ENCODE measurements around the gene CMTM7. TPM values are rescaled to one million over a fixed set of nuclear protein-coding genes. Genes with fewer than 3 reads are reported as not detected.

The CMTM7 gene
- total and polyA plus RNA-seq, 2 experiments from 2014 or later: 32.2 to 93.6 TPM

DNA sequence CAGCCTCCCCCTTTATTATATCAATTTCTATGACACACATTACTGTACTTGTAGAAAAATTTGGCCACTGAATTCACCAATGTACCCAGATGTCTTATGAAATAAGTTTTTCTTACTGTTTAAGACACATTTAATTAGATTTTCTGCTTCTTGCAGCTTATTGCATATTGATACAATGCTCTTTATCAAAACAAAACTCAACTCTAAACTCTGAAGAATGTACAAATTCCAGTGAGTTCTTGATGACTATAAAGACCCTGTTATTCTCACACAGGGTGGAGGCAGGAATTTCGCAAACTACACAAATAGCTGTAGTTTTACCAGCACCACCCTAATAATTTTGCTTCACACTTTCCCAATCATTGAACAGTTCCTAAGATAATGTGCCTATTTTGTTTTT lies 89.0 kb downstream of the CMTM7 start:
- Histone ChIP-seq H2AFZ (no peak overlapping the region), H3K4me1 (ENCODE audit: insufficient read depth) (no peaks in the 10 kb centered on the region), H4K20me1 (replicated peaks; ENCODE audit: insufficient read depth) (peaks cover 7% of the 10 kb centered on the region; the same call in 1 of the 2 replicates), H3K27me3 (ENCODE audit: insufficient read depth) (no peaks in the 10 kb centered on the region), H3K79me2 (replicated peaks; ENCODE audit: insufficient read depth) (no peaks in the 10 kb centered on the region), H3K4me3 (no peak overlapping the region), H3K36me3 (ENCODE audit: insufficient read depth) (no peaks in the 10 kb centered on the region; the same call in 1 of the 2 replicates), H3K4me2 (no peak overlapping the region), H3K9me2 (ENCODE audit: insufficient read depth) (no peaks in the 10 kb centered on the region), H3F3A (replicated peaks; ENCODE audit: low read depth) (no peaks in the 10 kb centered on the region), H3K27ac (ENCODE audit: low read depth) (no peak overlapping the region)
- peaks cover 3% of the 10 kb centered on the region; the same call in 1 of the 3 replicates for H3K36me3 Mint-ChIP-seq (ENCODE audit: low read depth)
- DNase-seq (ENCODE audit: low spot score) (no peak), ATAC-seq (no peak)
- no peaks in the 10 kb centered on the region for H3K9me3 Mint-ChIP-seq
- H3K27ac Mint-ChIP-seq: no peak overlapping the region
- no peak overlapping the region for H3K4me3 Mint-ChIP-seq
- no peaks in the 10 kb centered on the region for H3K4me1 Mint-ChIP-seq
- TF ChIP-seq JUNB (IDR thresholded peaks at IDR 0.05; ENCODE audit: unreplicated experiment) (no peak), ZNF114 (CRISPR knock-in tag; IDR thresholded peaks at IDR 0.05) (no peak)
- H3K27me3 Mint-ChIP-seq (ENCODE audit: insufficient read depth, low read depth, poor library complexity): peaks cover 2% of the 10 kb centered on the region

DNA sequence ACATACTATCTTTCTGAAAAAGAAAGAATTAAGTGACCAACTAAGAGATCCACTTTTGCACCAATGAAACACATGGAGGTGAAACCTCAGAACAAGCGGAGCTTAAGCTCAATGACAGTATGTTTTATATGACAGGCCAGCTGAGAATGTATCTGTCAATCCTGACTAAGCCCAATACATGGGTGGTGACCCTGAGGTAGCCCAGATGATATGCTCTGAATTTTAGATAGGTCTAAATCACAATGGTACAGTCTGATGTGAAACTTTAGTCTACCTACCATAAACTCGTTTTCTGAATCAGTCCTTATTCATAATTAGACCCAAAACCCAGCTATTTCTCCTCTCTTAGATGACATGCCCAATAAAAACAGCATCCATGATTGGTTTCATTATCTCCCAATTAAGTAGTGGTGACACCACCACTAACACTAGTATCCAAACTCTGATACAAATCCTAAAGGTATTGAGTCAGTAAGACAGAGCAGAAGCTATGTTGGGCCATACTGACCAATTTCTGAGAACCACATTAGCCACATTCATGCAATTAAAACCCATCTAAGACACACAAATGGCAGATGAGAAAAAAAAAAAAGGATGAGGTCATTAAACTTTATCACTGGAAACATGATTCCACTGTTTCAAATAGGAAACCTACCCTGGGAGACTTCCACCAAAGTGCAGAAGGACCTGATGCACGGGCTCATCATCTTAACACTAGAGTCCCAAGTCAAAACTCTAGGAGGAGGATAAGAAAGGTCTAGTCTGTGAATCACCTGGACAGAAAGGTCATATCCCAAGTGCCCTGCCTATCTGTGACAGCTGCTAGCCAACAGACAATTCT lies 90.4 kb downstream of the CMTM7 start:
- no peaks in the 10 kb centered on the region for H3K9me2 ChIP-seq (ENCODE audit: insufficient read depth)
- H3K9me3 Mint-ChIP-seq: no peaks in the 10 kb centered on the region
- H3K36me3 Mint-ChIP-seq (ENCODE audit: low read depth): peaks cover 10% of the 10 kb centered on the region
- H3F3A ChIP-seq (replicated peaks; ENCODE audit: low read depth): no peaks in the 10 kb centered on the region
- DNase-seq (ENCODE audit: low spot score) (no peak), ATAC-seq (no peak)
- no peak overlapping the region for H3K27ac ChIP-seq (ENCODE audit: low read depth)
- H3K79me2 ChIP-seq (replicated peaks; ENCODE audit: insufficient read depth): no peaks in the 10 kb centered on the region
- H3K27ac Mint-ChIP-seq: no peak overlapping the region
- no peak overlapping the region for H3K4me3 Mint-ChIP-seq
- H3K27me3 Mint-ChIP-seq (ENCODE audit: insufficient read depth, low read depth, poor library complexity): peaks cover 3% of the 10 kb centered on the region
- no peaks in the 10 kb centered on the region for H3K27me3 ChIP-seq (ENCODE audit: insufficient read depth)
- no peak overlapping the region for H2AFZ ChIP-seq
- no peak for TF ChIP-seq POLR2AphosphoS5 (IDR thresholded peaks at IDR 0.05; ENCODE audit: low read depth)
- H4K20me1 ChIP-seq (replicated peaks; ENCODE audit: insufficient read depth): peaks cover 7% of the 10 kb centered on the region; the same call in 1 of the 2 replicates
- no peaks in the 10 kb centered on the region for H3K4me1 ChIP-seq (ENCODE audit: insufficient read depth)
- H3K36me3 ChIP-seq (ENCODE audit: insufficient read depth): no peaks in the 10 kb centered on the region; the same call in 1 of the 2 replicates
- no peaks in the 10 kb centered on the region for H3K4me1 Mint-ChIP-seq
- H3K4me3 ChIP-seq: no peak overlapping the region
- H3K4me2 ChIP-seq: no peak overlapping the region

DNA sequence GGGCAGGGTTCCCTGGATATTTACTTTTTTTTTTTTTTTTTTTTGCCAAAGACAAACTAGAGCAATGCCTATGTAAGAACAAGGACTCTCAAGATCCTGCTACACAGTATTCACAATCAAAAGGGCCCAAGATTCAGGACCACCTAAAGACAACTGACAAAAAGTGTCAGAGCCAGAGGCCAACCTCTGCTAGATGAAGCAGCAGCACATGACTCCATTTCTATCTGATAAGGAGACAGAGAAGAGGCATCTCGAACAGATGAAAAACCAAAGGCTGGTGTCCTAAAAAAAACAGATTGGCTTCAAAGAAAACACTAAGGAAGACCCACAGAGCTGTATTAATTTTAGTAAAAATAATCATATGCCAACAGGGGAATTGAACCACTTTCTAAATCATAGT lies 91.0 kb downstream of the CMTM7 start:
- Histone ChIP-seq H2AFZ (no peak overlapping the region), H3K27me3 (ENCODE audit: insufficient read depth) (no peaks in the 10 kb centered on the region), H3K4me3 (no peak overlapping the region), H4K20me1 (replicated peaks; ENCODE audit: insufficient read depth) (peaks cover 7% of the 10 kb centered on the region; the same call in 1 of the 2 replicates), H3K36me3 (ENCODE audit: insufficient read depth) (no peaks in the 10 kb centered on the region; the same call in 1 of the 2 replicates), H3K4me1 (ENCODE audit: insufficient read depth) (no peaks in the 10 kb centered on the region), H3K9me2 (ENCODE audit: insufficient read depth) (no peaks in the 10 kb centered on the region), H3F3A (replicated peaks; ENCODE audit: low read depth) (no peaks in the 10 kb centered on the region), H3K27ac (ENCODE audit: low read depth) (no peak overlapping the region), H3K4me2 (no peak overlapping the region), H3K79me2 (replicated peaks; ENCODE audit: insufficient read depth) (no peaks in the 10 kb centered on the region)
- H3K36me3 Mint-ChIP-seq (ENCODE audit: low read depth): peaks cover 15% of the 10 kb centered on the region
- no peak overlapping the region for H3K4me3 Mint-ChIP-seq
- no peak overlapping the region for H3K27ac Mint-ChIP-seq
- peaks cover 3% of the 10 kb centered on the region for H3K27me3 Mint-ChIP-seq (ENCODE audit: insufficient read depth, low read depth, poor library complexity)
- ATAC-seq (no peak), DNase-seq (ENCODE audit: low spot score) (no peak)
- no peak for TF ChIP-seq ZNF114 (CRISPR knock-in tag; IDR thresholded peaks at IDR 0.05)
- TF ChIP-seq, protein P1, sequence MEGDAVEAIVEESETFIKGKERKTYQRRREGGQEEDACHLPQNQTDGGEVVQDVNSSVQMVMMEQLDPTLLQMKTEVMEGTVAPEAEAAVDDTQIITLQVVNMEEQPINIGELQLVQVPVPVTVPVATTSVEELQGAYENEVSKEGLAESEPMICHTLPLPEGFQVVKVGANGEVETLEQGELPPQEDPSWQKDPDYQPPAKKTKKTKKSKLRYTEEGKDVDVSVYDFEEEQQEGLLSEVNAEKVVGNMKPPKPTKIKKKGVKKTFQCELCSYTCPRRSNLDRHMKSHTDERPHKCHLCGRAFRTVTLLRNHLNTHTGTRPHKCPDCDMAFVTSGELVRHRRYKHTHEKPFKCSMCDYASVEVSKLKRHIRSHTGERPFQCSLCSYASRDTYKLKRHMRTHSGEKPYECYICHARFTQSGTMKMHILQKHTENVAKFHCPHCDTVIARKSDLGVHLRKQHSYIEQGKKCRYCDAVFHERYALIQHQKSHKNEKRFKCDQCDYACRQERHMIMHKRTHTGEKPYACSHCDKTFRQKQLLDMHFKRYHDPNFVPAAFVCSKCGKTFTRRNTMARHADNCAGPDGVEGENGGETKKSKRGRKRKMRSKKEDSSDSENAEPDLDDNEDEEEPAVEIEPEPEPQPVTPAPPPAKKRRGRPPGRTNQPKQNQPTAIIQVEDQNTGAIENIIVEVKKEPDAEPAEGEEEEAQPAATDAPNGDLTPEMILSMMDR (conservative IDR thresholded peaks at IDR 0.05; ENCODE audit: low read depth in 2 of 2): no peak
- TF ChIP-seq, protein P2, sequence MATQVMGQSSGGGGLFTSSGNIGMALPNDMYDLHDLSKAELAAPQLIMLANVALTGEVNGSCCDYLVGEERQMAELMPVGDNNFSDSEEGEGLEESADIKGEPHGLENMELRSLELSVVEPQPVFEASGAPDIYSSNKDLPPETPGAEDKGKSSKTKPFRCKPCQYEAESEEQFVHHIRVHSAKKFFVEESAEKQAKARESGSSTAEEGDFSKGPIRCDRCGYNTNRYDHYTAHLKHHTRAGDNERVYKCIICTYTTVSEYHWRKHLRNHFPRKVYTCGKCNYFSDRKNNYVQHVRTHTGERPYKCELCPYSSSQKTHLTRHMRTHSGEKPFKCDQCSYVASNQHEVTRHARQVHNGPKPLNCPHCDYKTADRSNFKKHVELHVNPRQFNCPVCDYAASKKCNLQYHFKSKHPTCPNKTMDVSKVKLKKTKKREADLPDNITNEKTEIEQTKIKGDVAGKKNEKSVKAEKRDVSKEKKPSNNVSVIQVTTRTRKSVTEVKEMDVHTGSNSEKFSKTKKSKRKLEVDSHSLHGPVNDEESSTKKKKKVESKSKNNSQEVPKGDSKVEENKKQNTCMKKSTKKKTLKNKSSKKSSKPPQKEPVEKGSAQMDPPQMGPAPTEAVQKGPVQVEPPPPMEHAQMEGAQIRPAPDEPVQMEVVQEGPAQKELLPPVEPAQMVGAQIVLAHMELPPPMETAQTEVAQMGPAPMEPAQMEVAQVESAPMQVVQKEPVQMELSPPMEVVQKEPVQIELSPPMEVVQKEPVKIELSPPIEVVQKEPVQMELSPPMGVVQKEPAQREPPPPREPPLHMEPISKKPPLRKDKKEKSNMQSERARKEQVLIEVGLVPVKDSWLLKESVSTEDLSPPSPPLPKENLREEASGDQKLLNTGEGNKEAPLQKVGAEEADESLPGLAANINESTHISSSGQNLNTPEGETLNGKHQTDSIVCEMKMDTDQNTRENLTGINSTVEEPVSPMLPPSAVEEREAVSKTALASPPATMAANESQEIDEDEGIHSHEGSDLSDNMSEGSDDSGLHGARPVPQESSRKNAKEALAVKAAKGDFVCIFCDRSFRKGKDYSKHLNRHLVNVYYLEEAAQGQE (IDR thresholded peaks at IDR 0.05; ENCODE audit: unreplicated experiment): no peak
- TF ChIP-seq JUNB (IDR thresholded peaks at IDR 0.05; ENCODE audit: unreplicated experiment): no peak
- TF ChIP-seq, protein P3, sequence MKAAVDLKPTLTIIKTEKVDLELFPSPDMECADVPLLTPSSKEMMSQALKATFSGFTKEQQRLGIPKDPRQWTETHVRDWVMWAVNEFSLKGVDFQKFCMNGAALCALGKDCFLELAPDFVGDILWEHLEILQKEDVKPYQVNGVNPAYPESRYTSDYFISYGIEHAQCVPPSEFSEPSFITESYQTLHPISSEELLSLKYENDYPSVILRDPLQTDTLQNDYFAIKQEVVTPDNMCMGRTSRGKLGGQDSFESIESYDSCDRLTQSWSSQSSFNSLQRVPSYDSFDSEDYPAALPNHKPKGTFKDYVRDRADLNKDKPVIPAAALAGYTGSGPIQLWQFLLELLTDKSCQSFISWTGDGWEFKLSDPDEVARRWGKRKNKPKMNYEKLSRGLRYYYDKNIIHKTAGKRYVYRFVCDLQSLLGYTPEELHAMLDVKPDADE (IDR thresholded peaks at IDR 0.05): no peak
- TF ChIP-seq CREB1 (CRISPR knock-in tag; IDR thresholded peaks at IDR 0.05; ENCODE audit: low read depth): no peak
- TF ChIP-seq STAT1 (IDR thresholded peaks at IDR 0.05; ENCODE audit: unreplicated experiment): no peak
- TF ChIP-seq POLR2AphosphoS5 (IDR thresholded peaks at IDR 0.05; ENCODE audit: low read depth): no peak
- no peak for TF ChIP-seq EZH2phosphoT487 (IDR thresholded peaks at IDR 0.05; ENCODE audit: unreplicated experiment)
- TF ChIP-seq ZNF331 (CRISPR knock-in tag; IDR thresholded peaks at IDR 0.05; ENCODE audit: low read depth): no peak
- H3K4me1 Mint-ChIP-seq: no peaks in the 10 kb centered on the region
- H3K9me3 Mint-ChIP-seq: no peaks in the 10 kb centered on the region
